Tibial nerve (tissue), 3 donors: ENCODE measurements around the gene ZBTB7C.

ENCODE experiments used
- POLR2A ChIP-seq, 2 donors: fragments of 450-650 bp; IDR thresholded peaks; one replicate each; pipeline ENCODE4 v1.6.1; 2017; ENCODE audit warnings: antibody characterized with exemption in 2 of 2, mild to moderate bottlenecking in 2 of 2, moderate library complexity in 2 of 2
- TF ChIP-seq, protein P1 (sequence below), 5 experiments: fragments of 200-600 bp in 3 of 5; fragments of 450-650 bp in 2 of 5; sonication (generic) in 3 of 5; IDR thresholded peaks; one replicate each; pipeline ENCODE4 v1.5.1; 2016 to 2019; ENCODE audit warnings: antibody characterized with exemption in 5 of 5, mild to moderate bottlenecking in 3 of 5, moderate library complexity in 2 of 5

DNA sequence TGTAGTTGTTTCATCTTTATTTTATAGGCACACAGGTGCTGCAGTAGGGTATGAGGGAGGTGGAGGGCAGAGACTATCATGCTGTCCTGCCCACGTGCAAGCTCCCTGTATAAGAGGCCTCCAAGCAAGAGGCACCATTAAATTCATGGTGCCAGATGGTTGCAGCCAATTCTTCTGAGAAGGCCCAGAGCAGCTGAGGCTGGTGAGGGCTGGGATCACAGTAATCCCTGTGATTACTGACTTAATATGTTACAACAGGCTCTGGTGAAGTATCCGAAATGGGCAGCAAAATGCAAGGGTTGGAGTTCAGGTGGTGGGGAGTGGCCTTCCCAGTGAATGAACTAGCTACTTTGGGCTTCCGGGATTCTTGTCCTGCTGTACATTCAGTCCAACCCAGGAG is 286.8 kb downstream of the ZBTB7C start:
- TF ChIP-seq, protein P1, sequence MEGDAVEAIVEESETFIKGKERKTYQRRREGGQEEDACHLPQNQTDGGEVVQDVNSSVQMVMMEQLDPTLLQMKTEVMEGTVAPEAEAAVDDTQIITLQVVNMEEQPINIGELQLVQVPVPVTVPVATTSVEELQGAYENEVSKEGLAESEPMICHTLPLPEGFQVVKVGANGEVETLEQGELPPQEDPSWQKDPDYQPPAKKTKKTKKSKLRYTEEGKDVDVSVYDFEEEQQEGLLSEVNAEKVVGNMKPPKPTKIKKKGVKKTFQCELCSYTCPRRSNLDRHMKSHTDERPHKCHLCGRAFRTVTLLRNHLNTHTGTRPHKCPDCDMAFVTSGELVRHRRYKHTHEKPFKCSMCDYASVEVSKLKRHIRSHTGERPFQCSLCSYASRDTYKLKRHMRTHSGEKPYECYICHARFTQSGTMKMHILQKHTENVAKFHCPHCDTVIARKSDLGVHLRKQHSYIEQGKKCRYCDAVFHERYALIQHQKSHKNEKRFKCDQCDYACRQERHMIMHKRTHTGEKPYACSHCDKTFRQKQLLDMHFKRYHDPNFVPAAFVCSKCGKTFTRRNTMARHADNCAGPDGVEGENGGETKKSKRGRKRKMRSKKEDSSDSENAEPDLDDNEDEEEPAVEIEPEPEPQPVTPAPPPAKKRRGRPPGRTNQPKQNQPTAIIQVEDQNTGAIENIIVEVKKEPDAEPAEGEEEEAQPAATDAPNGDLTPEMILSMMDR (IDR thresholded peaks at IDR 0.05): no peak
- no peak for TF ChIP-seq POLR2A (IDR thresholded peaks at IDR 0.05)
